ENCODE measurements around the gene TP53INP2. TPM values are rescaled to one million over a fixed set of nuclear protein-coding genes. Genes with fewer than 3 reads are reported as not detected.

Gene TP53INP2
- total and polyA plus RNA-seq, 2 of the 8 experiments (the other 6 are each of a cell fraction or from before 2014, with no cell fraction given): 2.4 to 4.8 TPM

GRCh38 chr20:34673412-34673811 is 30.7 kb upstream of the TP53INP2 start (continued):
- TF ChIP-seq CHD7 (IDR thresholded peaks at IDR 0.05; ENCODE audit: insufficient replicate concordance, low read length): no peak
- TF ChIP-seq, protein P1, sequence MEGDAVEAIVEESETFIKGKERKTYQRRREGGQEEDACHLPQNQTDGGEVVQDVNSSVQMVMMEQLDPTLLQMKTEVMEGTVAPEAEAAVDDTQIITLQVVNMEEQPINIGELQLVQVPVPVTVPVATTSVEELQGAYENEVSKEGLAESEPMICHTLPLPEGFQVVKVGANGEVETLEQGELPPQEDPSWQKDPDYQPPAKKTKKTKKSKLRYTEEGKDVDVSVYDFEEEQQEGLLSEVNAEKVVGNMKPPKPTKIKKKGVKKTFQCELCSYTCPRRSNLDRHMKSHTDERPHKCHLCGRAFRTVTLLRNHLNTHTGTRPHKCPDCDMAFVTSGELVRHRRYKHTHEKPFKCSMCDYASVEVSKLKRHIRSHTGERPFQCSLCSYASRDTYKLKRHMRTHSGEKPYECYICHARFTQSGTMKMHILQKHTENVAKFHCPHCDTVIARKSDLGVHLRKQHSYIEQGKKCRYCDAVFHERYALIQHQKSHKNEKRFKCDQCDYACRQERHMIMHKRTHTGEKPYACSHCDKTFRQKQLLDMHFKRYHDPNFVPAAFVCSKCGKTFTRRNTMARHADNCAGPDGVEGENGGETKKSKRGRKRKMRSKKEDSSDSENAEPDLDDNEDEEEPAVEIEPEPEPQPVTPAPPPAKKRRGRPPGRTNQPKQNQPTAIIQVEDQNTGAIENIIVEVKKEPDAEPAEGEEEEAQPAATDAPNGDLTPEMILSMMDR (IDR thresholded peaks at IDR 0.05; ENCODE audit: control extremely low read depth in 1 of 3, insufficient read depth in 1 of 3, low read depth in 1 of 3, low read length in 3 of 3): no peak
